NCI-H748 (cell line): ENCODE data around the gene GPR108.

Experiments used
- DNase-seq: peaks from one replicate; lab custom pipeline; 2025; ENCODE audit not compliant: unreplicated experiment; lab: John Stamatoyannopoulos, UW

The GPR108 gene

GRCh38 chr19:6737873-6738786, 750 bp upstream of the GPR108 start:
- DNase-seq, result peak; percentile 69

GRCh38 chr19:6736917-6737283, 480 bp downstream of the GPR108 start:
- no peak for DNase-seq

- peak; percentile 66 for DNase-seq
These were observed 1.0 kb downstream of the GPR108 start for GRCh38 chr19:6736169-6736916.

- DNase-seq, result no peak
These were observed 2.0 kb downstream of the GPR108 start for GRCh38 chr19:6735181-6735911.

- DNase-seq, result no peak
These were observed 3.2 kb downstream of the GPR108 start for GRCh38 chr19:6734096-6734696.

GRCh38 chr19:6733338-6734095, 3.9 kb downstream of the GPR108 start:
- peak; percentile 1 for DNase-seq

GRCh38 chr19:6732803-6733337, 4.5 kb downstream of the GPR108 start:
- no peak for DNase-seq

GRCh38 chr19:6731822-6732221, 5.6 kb downstream of the GPR108 start:
- no peak for DNase-seq

GRCh38 chr19:6730941-6731670, 6.3 kb downstream of the GPR108 start:
- DNase-seq, result no peak

- peak; percentile 48 for DNase-seq
These were observed 7.1 kb downstream of the GPR108 start for GRCh38 chr19:6730153-6730804.

GRCh38 chr19:6729573-6730152, 7.7 kb downstream of the GPR108 start:
- DNase-seq, result no peak

GRCh38 chr19:6728346-6728745, 9.0 kb downstream of the GPR108 start:
- DNase-seq, result no peak

- DNase-seq, result no peak
These were observed 11.7 kb downstream of the GPR108 start for GRCh38 chr19:6725513-6726231.

- DNase-seq, result no peak
These were observed 12.5 kb downstream of the GPR108 start for GRCh38 chr19:6724631-6725492.

GRCh38 chr19:6723738-6724137, 13.6 kb downstream of the GPR108 start:
- DNase-seq, result no peak

GRCh38 chr19:6723108-6723618, 14.2 kb downstream of the GPR108 start:
- no peak for DNase-seq

- no peak for DNase-seq
These were observed 15.6 kb downstream of the GPR108 start for GRCh38 chr19:6721773-6722172.
